Mesenchymal stem cell (in vitro differentiated cells and primary cell): ENCODE data around the gene LCMT1.

Source experiments
- DNase-seq: peaks from one replicate; pipeline ENCODE4 v3.0.0-alpha.2; 2013
- H2AFZ ChIP-seq: one replicate; pipeline ENCODE4 v1.6.1; 2013; ENCODE audit warnings: low read depth, mild to moderate bottlenecking, control low read depth, inconsistent platforms, low read length, moderate library complexity
- H2AK5ac ChIP-seq: 2 replicates; pipeline ENCODE4 v1.6.1; 2013; ENCODE audit warnings: low read length, moderate library complexity, mild to moderate bottlenecking, inconsistent platforms; ENCODE audit not compliant: severe bottlenecking
- H2BK120ac ChIP-seq: one replicate; pipeline ENCODE4 v1.6.1; 2013; ENCODE audit warnings: low read depth, mild to moderate bottlenecking, inconsistent platforms, low read length, moderate library complexity
- H2BK12ac ChIP-seq, 2 experiments: one replicate each; pipeline ENCODE4 v1.6.1; 2013; ENCODE audit warnings: inconsistent platforms in 2 of 2, low read length in 2 of 2, mild to moderate bottlenecking in 2 of 2, moderate library complexity in 2 of 2, control low read depth in 1 of 2
- H2BK15ac ChIP-seq: one replicate; pipeline ENCODE4 v1.6.1; 2013; ENCODE audit warnings: mild to moderate bottlenecking, low read depth, inconsistent platforms; ENCODE audit not compliant: poor library complexity, severe bottlenecking
- H2BK5ac ChIP-seq: 2 replicates; pipeline ENCODE4 v1.6.1; 2013; ENCODE audit warnings: low read depth, mild to moderate bottlenecking, low read length, control low read depth, inconsistent platforms; ENCODE audit not compliant: poor library complexity, severe bottlenecking
- H3K14ac ChIP-seq, 2 experiments: one replicate each; pipeline ENCODE4 v1.6.1; 2013; ENCODE audit warnings: inconsistent platforms in 2 of 2, low read length in 2 of 2, control low read depth in 1 of 2, mild to moderate bottlenecking in 1 of 2, moderate library complexity in 1 of 2
- H3K18ac ChIP-seq, 2 experiments: one replicate each; pipeline ENCODE4 v1.6.1; 2013; ENCODE audit warnings: inconsistent platforms in 2 of 2, low read length in 2 of 2, control low read depth in 1 of 2, low read depth in 1 of 2, mild to moderate bottlenecking in 1 of 2
- H3K23ac ChIP-seq, 2 experiments: one replicate each; pipeline ENCODE4 v1.6.1; 2013; ENCODE audit warnings: inconsistent platforms in 2 of 2, low read length in 2 of 2, mild to moderate bottlenecking in 2 of 2, moderate library complexity in 2 of 2, control low read depth in 1 of 2
- H3K27ac ChIP-seq: 2 replicates; pipeline ENCODE4 v1.5.1; 2013; ENCODE audit warnings: mild to moderate bottlenecking, moderate library complexity, low read length, control low read depth, inconsistent platforms; ENCODE audit not compliant: poor library complexity, severe bottlenecking
- H3K27me3 ChIP-seq, 2 experiments: 2 replicates each; pipeline versions ENCODE4 v1.6.1 to v1.7.0; 2013; ENCODE audit warnings: low read length in 2 of 2, mild to moderate bottlenecking in 2 of 2, moderate library complexity in 2 of 2, control low read depth in 1 of 2, inconsistent platforms in 1 of 2; ENCODE audit not compliant: control insufficient read depth in 1 of 2, insufficient read depth in 1 of 2
- H3K36me3 ChIP-seq, 2 experiments: 2 replicates each; pipeline versions ENCODE4 v1.6.1 to v1.7.0; 2013; ENCODE audit warnings: low read length in 2 of 2, control low read depth in 1 of 2, inconsistent platforms in 1 of 2, low read depth in 1 of 2, mild to moderate bottlenecking in 1 of 2; ENCODE audit not compliant: insufficient read depth in 2 of 2, control insufficient read depth in 1 of 2
- H3K4ac ChIP-seq, 2 experiments: one replicate each; pipeline ENCODE4 v1.6.1; 2013; ENCODE audit warnings: inconsistent platforms in 2 of 2, low read length in 2 of 2, mild to moderate bottlenecking in 2 of 2, moderate library complexity in 2 of 2, control low read depth in 1 of 2, low read depth in 1 of 2
- H3K4me1 ChIP-seq: 2 replicates; pipeline ENCODE4 v1.6.1; 2013; ENCODE audit warnings: low read depth, low read length, control low read depth; ENCODE audit not compliant: control insufficient read depth, insufficient read depth
- H3K4me2 ChIP-seq: 2 replicates; pipeline ENCODE4 v1.6.1; 2013; ENCODE audit warnings: low read length, mild to moderate bottlenecking, inconsistent platforms; ENCODE audit not compliant: poor library complexity, severe bottlenecking
- H3K4me3 ChIP-seq, 2 experiments: 2 replicates each; pipeline versions ENCODE4 v1.5.1 to v1.7.0; 2013; ENCODE audit warnings: low read length in 2 of 2, mild to moderate bottlenecking in 2 of 2, control low read depth in 1 of 2, low read depth in 1 of 2; ENCODE audit not compliant: insufficient read depth in 1 of 2
- H3K79me1 ChIP-seq: replicated peaks from 2 replicates; pipeline ENCODE4 v1.6.1; 2013; ENCODE audit warnings: mild to moderate bottlenecking, control low read depth, low read length, inconsistent platforms; ENCODE audit not compliant: poor library complexity, severe bottlenecking
- H3K9ac ChIP-seq: 2 replicates; pipeline ENCODE4 v1.7.0; 2013; ENCODE audit warnings: mild to moderate bottlenecking, low read length, moderate library complexity
- H3K9me3 ChIP-seq: 2 replicates; pipeline ENCODE4 v1.7.0; 2013; ENCODE audit warnings: mild to moderate bottlenecking, low read length; ENCODE audit not compliant: control insufficient read depth
- H4K8ac ChIP-seq: one replicate; pipeline ENCODE4 v1.6.1; 2013; ENCODE audit warnings: inconsistent platforms, mild to moderate bottlenecking, low read length, moderate library complexity
- H4K91ac ChIP-seq: one replicate; pipeline ENCODE4 v1.6.1; 2013; ENCODE audit warnings: mild to moderate bottlenecking, low read length, inconsistent platforms
- WGBS: methylation state at CpG from one replicate; pipeline ENCODE4 v1.1.7; 2013; ENCODE audit warnings: mixed read lengths; 5-methylcytosine and 5-hydroxymethylcytosine counted together

Gene LCMT1

GRCh38 chr16:25094596-25094995 is 16.9 kb upstream of the LCMT1 start:
- Histone ChIP-seq H3K9ac (no peak overlapping the region), H2BK120ac (no peak overlapping the region), H3K9me3 (no peaks in the 10 kb centered on the region), H3K36me3 (no peaks in the 10 kb centered on the region), H4K8ac (no peak overlapping the region), H2BK15ac (no peak overlapping the region), H3K4me2 (no peak overlapping the region), H3K4ac (no peak overlapping the region), H3K4me3 (no peak overlapping the region), H2BK5ac (no peak overlapping the region), H3K27ac (no peak overlapping the region), H2AFZ (no peak overlapping the region), H3K27me3 (peaks cover 3 to 5% of the 10 kb centered on the region in 2 experiments), H3K23ac (no peak overlapping the region), H2AK5ac (no peak overlapping the region), H3K14ac (no peak overlapping the region), H2BK12ac (no peak overlapping the region), H4K91ac (no peak overlapping the region), H3K4me1 (peaks cover 1% of the 10 kb centered on the region), H3K79me1 (no peaks in the 10 kb centered on the region), H3K18ac (no peak overlapping the region)
- 74% methylated on average over 7 of the region's 8 CpGs for WGBS
- DNase-seq = no peak

- Histone ChIP-seq H3K14ac (no peak overlapping the region), H2BK12ac (no peak overlapping the region), H3K4ac (no peak overlapping the region), H3K23ac (no peak overlapping the region), H3K27me3 (peaks cover 3 to 5% of the 10 kb centered on the region in 2 experiments), H4K8ac (no peak overlapping the region), H4K91ac (no peak overlapping the region), H2AK5ac (no peak overlapping the region), H3K27ac (no peak overlapping the region), H3K4me2 (no peak overlapping the region), H3K9ac (no peak overlapping the region), H3K36me3 (no peaks in the 10 kb centered on the region), H2BK120ac (no peak overlapping the region), H3K4me1 (peaks cover 1% of the 10 kb centered on the region), H3K9me3 (no peaks in the 10 kb centered on the region), H2AFZ (no peak overlapping the region), H3K18ac (no peak overlapping the region), H3K4me3 (no peak overlapping the region), H3K79me1 (no peaks in the 10 kb centered on the region), H2BK15ac (no peak overlapping the region), H2BK5ac (no peak overlapping the region)
- DNase-seq = no peak
- WGBS = 74% methylated on average over 4 of the region's 4 CpGs
Observed at GRCh38 chr16:25095636-25096035, 15.9 kb upstream of the LCMT1 start.

- Histone ChIP-seq H3K18ac (no peak overlapping the region), H3K27me3 (peaks cover 3 to 5% of the 10 kb centered on the region in 2 experiments), H3K14ac (no peak overlapping the region), H2BK5ac (no peak overlapping the region), H4K91ac (no peak overlapping the region), H3K23ac (no peak overlapping the region), H3K4me2 (no peak overlapping the region), H2BK120ac (no peak overlapping the region), H3K36me3 (no peaks in the 10 kb centered on the region), H3K9me3 (no peaks in the 10 kb centered on the region), H3K27ac (no peak overlapping the region), H2AFZ (no peak overlapping the region), H3K9ac (no peak overlapping the region), H3K4me1 (peaks cover 1% of the 10 kb centered on the region), H2BK15ac (no peak overlapping the region), H3K79me1 (no peaks in the 10 kb centered on the region), H3K4me3 (no peak overlapping the region), H2BK12ac (no peak overlapping the region), H2AK5ac (no peak overlapping the region), H3K4ac (no peak overlapping the region), H4K8ac (no peak overlapping the region)
- WGBS = 40% methylated on average over 5 of the region's 5 CpGs
- DNase-seq = peak; percentile 14
Observed at GRCh38 chr16:25097276-25097975, 14.1 kb upstream of the LCMT1 start.

- H3K14ac ChIP-seq = no peak overlapping the region
- H3K4me1 ChIP-seq = peaks cover 1% of the 10 kb centered on the region
- no peaks in the 10 kb centered on the region for H3K36me3 ChIP-seq
- no peak overlapping the region for H4K8ac ChIP-seq
- no peak overlapping the region for H2BK15ac ChIP-seq
- H3K9ac ChIP-seq = no peak overlapping the region
- H3K9me3 ChIP-seq = no peaks in the 10 kb centered on the region
- no peak overlapping the region for H3K27ac ChIP-seq
- no peak overlapping the region for H2BK5ac ChIP-seq
- no peak overlapping the region for H3K18ac ChIP-seq
- H2BK120ac ChIP-seq = no peak overlapping the region
- 80% methylated on average over 5 of the region's 5 CpGs for WGBS
- no peak overlapping the region for H3K4me3 ChIP-seq
- H2BK12ac ChIP-seq = no peak overlapping the region
- no peak overlapping the region for H2AFZ ChIP-seq
- H3K23ac ChIP-seq = no peak overlapping the region
- H3K79me1 ChIP-seq = no peaks in the 10 kb centered on the region
- H2AK5ac ChIP-seq = no peak overlapping the region
- H4K91ac ChIP-seq = no peak overlapping the region
- H3K27me3 ChIP-seq = peaks cover 0 to 2% of the 10 kb centered on the region in 2 experiments
- H3K4ac ChIP-seq = no peak overlapping the region
- no peak for DNase-seq
- H3K4me2 ChIP-seq = no peak overlapping the region
Observed at GRCh38 chr16:25100511-25100910, 11.0 kb upstream of the LCMT1 start.
